Measurements from ENCODE around the gene ATOH8. TPM values are rescaled to one million over a fixed set of nuclear protein-coding genes. Genes with fewer than 3 reads are reported as not detected.

ATOH8 gene
- total RNA-seq, 3 donors from 2014 or later, result 1.9 to 8.7 (median 2.8) TPM

GRCh38 chr2:85734942-85735608 lies 18.7 kb upstream of the ATOH8 start:
- H3K9me3 ChIP-seq, result no peaks in the 10 kb centered on the region
- ATAC-seq, result no peak
- H3K36me3 ChIP-seq (ENCODE audit: low read depth), result no peaks in the 10 kb centered on the region
- H3K4me1 ChIP-seq (ENCODE audit: low read depth), result no peaks in the 10 kb centered on the region
- intact Hi-C loops (cut with DNase I, micrococcal nuclease), result no loop called here
- H3K4me3 ChIP-seq, result no peak overlapping the region
- TF ChIP-seq, protein P1, sequence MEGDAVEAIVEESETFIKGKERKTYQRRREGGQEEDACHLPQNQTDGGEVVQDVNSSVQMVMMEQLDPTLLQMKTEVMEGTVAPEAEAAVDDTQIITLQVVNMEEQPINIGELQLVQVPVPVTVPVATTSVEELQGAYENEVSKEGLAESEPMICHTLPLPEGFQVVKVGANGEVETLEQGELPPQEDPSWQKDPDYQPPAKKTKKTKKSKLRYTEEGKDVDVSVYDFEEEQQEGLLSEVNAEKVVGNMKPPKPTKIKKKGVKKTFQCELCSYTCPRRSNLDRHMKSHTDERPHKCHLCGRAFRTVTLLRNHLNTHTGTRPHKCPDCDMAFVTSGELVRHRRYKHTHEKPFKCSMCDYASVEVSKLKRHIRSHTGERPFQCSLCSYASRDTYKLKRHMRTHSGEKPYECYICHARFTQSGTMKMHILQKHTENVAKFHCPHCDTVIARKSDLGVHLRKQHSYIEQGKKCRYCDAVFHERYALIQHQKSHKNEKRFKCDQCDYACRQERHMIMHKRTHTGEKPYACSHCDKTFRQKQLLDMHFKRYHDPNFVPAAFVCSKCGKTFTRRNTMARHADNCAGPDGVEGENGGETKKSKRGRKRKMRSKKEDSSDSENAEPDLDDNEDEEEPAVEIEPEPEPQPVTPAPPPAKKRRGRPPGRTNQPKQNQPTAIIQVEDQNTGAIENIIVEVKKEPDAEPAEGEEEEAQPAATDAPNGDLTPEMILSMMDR (IDR thresholded peaks at IDR 0.05), result no peak
- no peak for DNase-seq

- no peaks in the 10 kb centered on the region for H3K36me3 ChIP-seq (ENCODE audit: low read depth)
- no peaks in the 10 kb centered on the region for H3K9me3 ChIP-seq
- DNase-seq (no peak), ATAC-seq (no peak)
- TF ChIP-seq, protein P1 (IDR thresholded peaks at IDR 0.05), result no peak
- no peak overlapping the region for H3K4me3 ChIP-seq
- no peaks in the 10 kb centered on the region for H3K4me1 ChIP-seq (ENCODE audit: low read depth)
- intact Hi-C loops (cut with DNase I, micrococcal nuclease), result no loop called here
Observed at GRCh38 chr2:85735691-85736090, 18.1 kb upstream of the ATOH8 start.

DNA sequence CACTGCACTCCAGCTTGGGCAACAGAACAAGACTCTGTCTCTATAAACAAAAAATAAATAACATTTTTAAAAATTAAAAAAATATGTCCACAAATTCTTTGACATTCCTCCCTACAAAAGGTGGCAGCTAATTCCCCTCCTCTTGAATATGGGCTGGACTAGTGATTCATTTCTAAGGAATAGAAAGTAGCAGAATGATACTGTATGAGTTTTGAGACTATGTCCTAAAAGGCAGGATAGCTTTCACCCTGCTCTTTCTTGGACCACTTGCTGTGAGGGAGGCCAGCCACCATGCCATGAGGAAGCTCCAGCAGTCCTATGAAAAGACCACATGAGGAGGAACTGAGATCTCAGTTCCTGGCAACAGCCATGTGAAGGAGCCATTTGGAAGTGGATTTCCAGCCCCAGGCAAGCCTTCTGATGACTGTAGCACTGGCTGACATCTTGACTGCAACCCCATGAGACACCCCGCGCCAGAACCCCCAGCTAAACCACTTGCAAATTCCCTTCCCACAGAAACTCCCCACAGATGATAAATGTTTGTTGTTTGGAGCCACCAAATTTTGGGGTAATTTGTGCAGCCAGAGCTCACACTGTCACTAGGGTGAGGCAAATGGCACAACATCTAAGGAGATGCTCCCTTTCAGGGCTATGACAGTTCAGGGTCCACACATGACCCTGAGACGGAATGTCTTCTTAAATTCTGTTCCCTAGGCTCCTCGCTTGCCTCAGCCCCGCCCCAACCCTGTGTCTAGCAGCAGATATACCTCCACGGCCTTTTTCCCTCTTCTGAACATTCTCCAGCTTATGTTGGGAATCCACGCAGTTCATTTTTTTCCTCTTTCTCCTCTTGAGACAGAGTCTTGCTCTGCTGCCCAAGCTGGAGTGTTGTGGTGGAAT lies 17.1 kb upstream of the ATOH8 start:
- no peaks in the 10 kb centered on the region for H3K4me1 ChIP-seq (ENCODE audit: low read depth)
- intact Hi-C loops (cut with DNase I, micrococcal nuclease), result no loop called here

DNA sequence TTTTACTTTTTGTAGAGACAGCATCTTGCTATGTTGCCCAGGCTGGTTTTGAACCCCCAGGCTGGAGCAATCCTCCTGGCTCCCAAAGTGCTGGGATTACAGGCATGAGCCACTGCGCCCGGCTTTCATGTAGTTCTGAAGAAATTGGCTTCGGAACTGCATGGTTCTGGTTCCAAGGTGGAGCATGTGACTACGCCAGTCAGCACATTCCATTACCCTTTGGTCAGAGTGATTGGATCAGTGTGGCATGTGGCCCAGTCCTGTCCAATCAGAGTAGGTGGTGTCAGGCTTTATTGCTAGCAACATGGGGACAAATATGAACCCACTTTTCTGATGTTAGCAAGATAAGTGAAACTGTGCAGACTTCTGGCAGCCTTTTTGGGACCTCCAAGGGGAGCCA lies 16.3 kb upstream of the ATOH8 start:
- Histone ChIP-seq H3K36me3 (ENCODE audit: low read depth) (no peaks in the 10 kb centered on the region), H3K9me3 (no peaks in the 10 kb centered on the region), H3K4me3 (no peak overlapping the region), H3K4me1 (ENCODE audit: low read depth) (peaks cover 4% of the 10 kb centered on the region)
- DNase-seq (peak in 1 of 3 donors; percentile 59), ATAC-seq (peak; percentile 43)
- TF ChIP-seq, protein P1 (IDR thresholded peaks at IDR 0.05), result no peak
- intact Hi-C loops (cut with DNase I, micrococcal nuclease), result no loop called here

More for the DNA sequence above, 17.1 kb upstream of the ATOH8 start:
- DNase-seq, result no peak
- Histone ChIP-seq H3K9me3 (no peaks in the 10 kb centered on the region), H3K36me3 (ENCODE audit: low read depth) (no peaks in the 10 kb centered on the region), H3K4me3 (no peak overlapping the region)
- TF ChIP-seq, protein P1 (IDR thresholded peaks at IDR 0.05), result no peak
- no peak for ATAC-seq

DNA sequence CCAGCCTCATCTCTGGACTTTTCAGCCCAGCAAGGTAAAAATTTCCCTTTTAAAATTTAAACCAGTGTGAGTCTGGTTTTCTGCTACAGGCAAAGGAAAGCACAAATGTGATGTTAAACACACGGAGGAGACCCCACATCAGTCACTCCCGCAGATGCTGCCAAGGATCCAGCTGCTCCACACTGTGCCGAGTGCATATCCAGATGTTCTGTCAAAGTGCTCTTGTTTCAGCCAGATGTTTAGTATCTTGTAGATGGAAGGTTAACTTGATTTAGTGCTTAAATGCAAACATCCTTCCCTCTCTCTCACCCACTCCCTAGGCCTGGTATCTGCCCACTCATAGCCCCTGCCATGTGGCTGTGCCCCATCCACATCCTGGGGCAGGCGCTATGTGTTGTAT lies 15.8 kb upstream of the ATOH8 start:
- Histone ChIP-seq H3K4me1 (ENCODE audit: low read depth) (peaks cover 7% of the 10 kb centered on the region), H3K4me3 (no peak overlapping the region), H3K36me3 (ENCODE audit: low read depth) (no peaks in the 10 kb centered on the region), H3K9me3 (no peaks in the 10 kb centered on the region)
- ATAC-seq (no peak), DNase-seq (no peak)
- intact Hi-C loops (cut with DNase I, micrococcal nuclease), result no loop called here
- TF ChIP-seq, protein P1 (IDR thresholded peaks at IDR 0.05), result no peak
